Thyroid gland (tissue), 4 donors: ENCODE measurements around the gene ELMO3. TPM values are rescaled to one million over a fixed set of nuclear protein-coding genes. Genes with fewer than 3 reads are reported as not detected.

Source experiments
- DNase-seq, 2 donors: peaks; one replicate each; pipeline ENCODE4 v3.0.0-alpha.2; 2019
- H3K27ac ChIP-seq, 3 donors: fragments of 200-600 bp; sonication (generic); 1 replicate in 2 of 3; 2 replicates in 1 of 3; pipeline ENCODE4 v1.5.1; 2016 to 2019; ENCODE audit warnings: mild to moderate bottlenecking in 1 of 3, moderate library complexity in 1 of 3
- H3K27me3 ChIP-seq: fragments of 200-600 bp; sonication (generic); one replicate; pipeline ENCODE4 v1.5.1; 2019
- H3K36me3 ChIP-seq, 2 donors: fragments of 200-600 bp; sonication (generic); one replicate each; pipeline ENCODE4 v1.5.1; 2016 to 2019
- H3K4me1 ChIP-seq, 2 donors: fragments of 200-600 bp; sonication (generic); one replicate each; pipeline ENCODE4 v1.5.1; 2017 to 2019
- H3K4me3 ChIP-seq, 3 donors: fragments of 200-600 bp; sonication (generic); replicated peaks in 1 of 3; 1 replicate in 2 of 3; 2 replicates in 1 of 3; pipeline ENCODE4 v1.5.1; 2016; ENCODE audit warnings: mild to moderate bottlenecking in 1 of 3
- H3K9me3 ChIP-seq: fragments of 200-600 bp; sonication (generic); one replicate; pipeline ENCODE4 v1.5.1; 2017
- POLR2A ChIP-seq, 2 donors: fragments of 450-650 bp; IDR thresholded peaks; one replicate each; pipeline ENCODE4 v1.6.1; 2017; ENCODE audit warnings: antibody characterized with exemption in 2 of 2, mild to moderate bottlenecking in 2 of 2, moderate library complexity in 1 of 2
- WGBS, 2 donors: methylation state at CpG; one replicate each; pipeline ENCODE4 v1.1.5; 2017; 5-methylcytosine and 5-hydroxymethylcytosine counted together
- intact Hi-C: fragments of 100-400 bp; cut with DNase I; formaldehyde crosslinking; loops from one replicate; pipeline ENCODE4 v1.15.1; 2023
- total RNA-seq, 4 donors: library from RNA; depleted of rRNA; stranded (reverse); fragments of >200 nt; gene quantifications; one replicate each; pipeline ENCODE4 v1.2.3, GENCODE V29; 2016
- TF ChIP-seq, protein P1 (sequence below), 6 experiments: fragments of 200-600 bp in 3 of 6; fragments of 450-650 bp in 3 of 6; sonication (generic) in 3 of 6; IDR thresholded peaks; one replicate each; pipeline ENCODE4 v1.5.1; 2016 to 2019; ENCODE audit warnings: antibody characterized with exemption in 6 of 6, mild to moderate bottlenecking in 2 of 6, inconsistent platforms in 1 of 6, moderate library complexity in 1 of 6

ELMO3 gene
- total RNA-seq, 4 donors from 2014 or later, result 26.0 to 37.8 (median 30.0) TPM

DNA sequence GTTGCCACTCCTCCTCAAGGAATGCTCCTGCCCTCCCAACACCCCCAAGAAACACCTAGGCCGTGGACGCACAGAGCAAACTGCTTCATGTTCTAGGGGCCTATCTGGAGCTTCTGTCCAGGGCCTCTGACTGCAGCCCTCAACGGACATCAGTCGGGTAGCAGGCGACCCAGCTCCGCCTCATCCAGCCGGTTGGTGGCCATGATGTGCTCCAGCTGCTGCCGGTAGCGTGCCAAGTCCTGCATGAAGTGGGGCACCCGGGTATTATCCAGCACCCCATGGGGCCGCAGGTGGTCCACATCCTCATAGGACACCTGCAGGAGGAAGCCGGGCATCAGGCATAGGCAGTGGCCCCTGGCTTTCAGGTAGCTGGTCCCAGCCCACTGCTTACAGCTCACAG, 22.3 kb upstream of the ELMO3 start:
- Histone ChIP-seq H3K9me3 (no peaks in the 10 kb centered on the region), H3K27ac (no peak overlapping the region), H3K4me1 (peaks cover 24 to 35% of the 10 kb centered on the region in 2 donors), H3K4me3 (no peak overlapping the region), H3K27me3 (no peaks in the 10 kb centered on the region), H3K36me3 (no peaks in the 10 kb centered on the region)
- TF ChIP-seq, protein P1, sequence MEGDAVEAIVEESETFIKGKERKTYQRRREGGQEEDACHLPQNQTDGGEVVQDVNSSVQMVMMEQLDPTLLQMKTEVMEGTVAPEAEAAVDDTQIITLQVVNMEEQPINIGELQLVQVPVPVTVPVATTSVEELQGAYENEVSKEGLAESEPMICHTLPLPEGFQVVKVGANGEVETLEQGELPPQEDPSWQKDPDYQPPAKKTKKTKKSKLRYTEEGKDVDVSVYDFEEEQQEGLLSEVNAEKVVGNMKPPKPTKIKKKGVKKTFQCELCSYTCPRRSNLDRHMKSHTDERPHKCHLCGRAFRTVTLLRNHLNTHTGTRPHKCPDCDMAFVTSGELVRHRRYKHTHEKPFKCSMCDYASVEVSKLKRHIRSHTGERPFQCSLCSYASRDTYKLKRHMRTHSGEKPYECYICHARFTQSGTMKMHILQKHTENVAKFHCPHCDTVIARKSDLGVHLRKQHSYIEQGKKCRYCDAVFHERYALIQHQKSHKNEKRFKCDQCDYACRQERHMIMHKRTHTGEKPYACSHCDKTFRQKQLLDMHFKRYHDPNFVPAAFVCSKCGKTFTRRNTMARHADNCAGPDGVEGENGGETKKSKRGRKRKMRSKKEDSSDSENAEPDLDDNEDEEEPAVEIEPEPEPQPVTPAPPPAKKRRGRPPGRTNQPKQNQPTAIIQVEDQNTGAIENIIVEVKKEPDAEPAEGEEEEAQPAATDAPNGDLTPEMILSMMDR (IDR thresholded peaks at IDR 0.05), result no peak
- no peak for TF ChIP-seq POLR2A (IDR thresholded peaks at IDR 0.05)
- no peak for DNase-seq
- intact Hi-C loops, result no loop called here
- WGBS, 2 donors, result 96 to 100% methylated on average over 5 to 7 of the region's 12 CpGs

DNA sequence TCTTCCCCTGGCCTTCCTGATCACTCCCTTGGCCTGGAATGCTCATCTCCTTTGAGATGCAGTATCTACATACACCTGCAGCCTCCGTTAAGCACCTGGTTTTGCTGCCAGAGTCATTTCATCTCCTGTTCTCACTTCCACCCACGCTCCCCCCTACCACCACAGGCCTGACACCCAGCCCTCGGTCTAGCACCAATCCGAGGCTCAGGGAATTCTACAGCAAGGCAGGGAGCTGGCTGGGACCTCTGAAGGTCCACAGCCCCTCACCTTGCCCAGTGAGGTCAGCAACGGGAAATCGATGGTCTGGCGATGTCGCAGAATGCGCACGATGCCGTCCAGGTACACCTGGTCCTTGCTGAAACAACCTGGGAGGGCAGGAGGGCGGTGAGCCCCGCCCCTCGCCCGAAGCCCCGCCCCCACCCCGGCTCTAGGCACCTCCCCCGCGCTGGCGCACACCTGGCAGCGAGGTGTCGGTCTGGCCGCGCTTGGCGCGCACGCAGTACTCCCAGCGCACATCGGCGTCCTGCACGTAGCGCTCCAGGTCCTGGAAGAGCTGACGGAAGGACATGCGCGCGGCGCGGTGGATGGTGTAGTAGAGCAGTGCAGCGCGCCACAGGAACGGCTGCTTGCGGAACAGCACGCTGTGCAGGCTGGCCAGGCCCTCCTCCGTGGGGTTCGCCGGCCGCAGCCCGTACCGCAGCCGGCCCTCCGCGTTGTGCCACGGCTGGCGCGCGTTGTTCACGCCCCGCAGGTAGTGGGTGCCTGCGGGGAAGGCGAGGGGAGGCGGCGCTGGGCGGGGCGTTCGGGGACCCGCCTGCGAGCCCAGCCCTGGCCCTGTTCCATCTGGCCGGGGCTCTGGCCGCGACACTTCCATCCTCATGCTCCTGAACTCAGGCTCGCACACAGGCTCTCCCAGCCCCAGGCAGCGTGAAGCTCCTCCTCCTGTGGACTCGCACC, 20.9 kb upstream of the ELMO3 start:
- 7 to 21% methylated on average over 15 to 24 of the region's 73 CpGs for WGBS, 2 donors
- TF ChIP-seq, protein P1 (IDR thresholded peaks at IDR 0.05), result peak in 2 of 6 experiments; percentile 22 to 26
- peak in 1 of 2 donors; percentile 64 for TF ChIP-seq POLR2A (IDR thresholded peaks at IDR 0.05)
- DNase-seq, result peak; percentile 89
- Histone ChIP-seq H3K27me3 (no peaks in the 10 kb centered on the region), H3K36me3 (no peaks in the 10 kb centered on the region), H3K4me1 (peaks cover 26 to 37% of the 10 kb centered on the region in 2 donors), H3K27ac (peak overlapping the region; percentile 51 to 74 (median 55)), H3K4me3 (peak overlapping the region in 1 of 3 donors; percentile 41), H3K9me3 (no peaks in the 10 kb centered on the region)
- intact Hi-C loops, result no loop called here

DNA sequence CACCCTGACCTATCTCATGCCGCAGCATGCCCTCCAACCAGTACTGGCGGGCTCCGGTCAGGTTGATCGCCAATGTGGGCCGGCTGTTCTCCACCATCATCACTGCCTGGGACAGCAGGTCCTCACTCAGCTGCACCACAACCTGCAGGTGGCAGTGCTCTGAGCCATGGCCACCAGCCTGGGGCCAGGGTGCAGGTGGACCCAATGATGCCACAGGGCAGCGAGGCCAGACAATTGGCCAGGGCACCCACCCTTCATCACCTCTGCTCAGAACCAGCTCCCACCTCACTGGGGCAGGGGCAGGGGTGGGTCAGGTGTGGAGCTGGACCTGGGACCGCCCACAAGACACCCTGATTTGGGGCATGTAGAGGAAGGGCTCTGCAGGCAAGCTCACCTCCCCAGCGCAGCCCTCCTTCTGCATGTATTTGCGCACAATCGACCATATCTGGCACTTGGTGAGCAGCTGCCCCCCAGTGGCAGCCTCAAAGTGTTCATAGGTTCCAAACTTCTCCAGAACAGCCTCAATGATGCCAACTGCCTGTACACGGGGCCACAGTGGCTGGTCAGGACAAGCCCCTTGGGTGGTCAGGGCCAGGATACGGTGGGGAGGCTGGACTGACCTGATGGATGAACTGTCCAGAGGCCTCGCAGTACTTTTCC, 19.4 kb upstream of the ELMO3 start:
- Histone ChIP-seq H3K4me3 (no peak overlapping the region), H3K27me3 (no peaks in the 10 kb centered on the region), H3K9me3 (no peaks in the 10 kb centered on the region), H3K36me3 (no peaks in the 10 kb centered on the region), H3K4me1 (peaks cover 20 to 31% of the 10 kb centered on the region in 2 donors), H3K27ac (no peak overlapping the region)
- WGBS, 2 donors, result 92 to 98% methylated on average over 7 to 12 of the region's 13 CpGs
- DNase-seq, result no peak
- intact Hi-C loops, result loop anchor here (10.0 kb wide), 2 partner anchors 205 to 285 kb away; no protein-coding TSS in a partner anchor
- TF ChIP-seq, protein P1 (IDR thresholded peaks at IDR 0.05), result no peak
- TF ChIP-seq POLR2A (IDR thresholded peaks at IDR 0.05), result no peak

DNA sequence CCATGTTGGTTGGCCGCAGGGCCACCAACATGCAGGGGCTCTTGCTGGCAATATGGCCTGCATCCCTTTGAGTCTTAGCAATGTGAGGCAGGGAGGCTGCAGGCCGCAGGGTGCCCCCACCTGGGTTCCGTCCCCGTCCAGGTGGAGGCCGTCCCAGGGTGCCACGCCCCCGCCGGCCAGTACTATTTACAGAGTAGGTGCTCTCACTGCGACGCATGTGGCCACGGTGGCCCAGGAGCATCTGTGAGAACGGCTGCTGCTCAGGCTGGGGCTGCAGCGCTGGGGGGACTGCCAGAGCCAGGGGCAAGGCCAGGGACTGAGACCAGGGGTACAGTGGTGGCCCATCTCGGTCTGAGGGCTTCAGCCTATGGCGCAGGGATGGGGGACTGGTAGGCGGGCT, 18.8 kb upstream of the ELMO3 start:
- TF ChIP-seq POLR2A (IDR thresholded peaks at IDR 0.05), result no peak
- TF ChIP-seq, protein P1 (IDR thresholded peaks at IDR 0.05), result no peak
- WGBS, 2 donors, result 90 to 100% methylated on average over 4 of the region's 16 CpGs
- intact Hi-C loops, result loop anchor here (10.0 kb wide), 2 partner anchors 205 to 285 kb away; no protein-coding TSS in a partner anchor
- no peak for DNase-seq
- Histone ChIP-seq H3K27me3 (no peaks in the 10 kb centered on the region), H3K4me1 (peaks cover 24 to 31% of the 10 kb centered on the region in 2 donors), H3K36me3 (no peaks in the 10 kb centered on the region), H3K4me3 (no peak overlapping the region), H3K27ac (no peak overlapping the region), H3K9me3 (no peaks in the 10 kb centered on the region)
